Activated CD4-positive, alpha-beta memory T cell treated with anti-CD3 and anti-CD28 coated beads for 36 hours (primary cell): ENCODE measurements around the gene CADM1. TPM values are rescaled to one million over a fixed set of nuclear protein-coding genes. Genes with fewer than 3 reads are reported as not detected.

ENCODE experiments used
- CTCF ChIA-PET: fragments of 350-600 bp; sonication (Branson Sonifier 250); formaldehyde crosslinking; loops from one replicate; lab custom pipeline; 2021; ENCODE audit warnings: antibody characterized with exemption, inconsistent platforms; lab: Charles Lee
- POLR2A ChIA-PET: fragments of 350-600 bp; sonication (Branson Sonifier 250); formaldehyde crosslinking; loops from one replicate; lab custom pipeline; 2021; ENCODE audit warnings: antibody characterized with exemption; lab: Charles Lee
- DNase-seq: peaks from one replicate; pipeline ENCODE4 v3.0.0-alpha.2; 2020
- H3K27ac Mint-ChIP-seq: one replicate; pipeline ENCODE4 v1.8.0; 2021; ENCODE audit warnings: mixed read lengths
- H3K27me3 Mint-ChIP-seq: one replicate; pipeline ENCODE4 v1.8.0; 2021; ENCODE audit warnings: mixed read lengths
- H3K36me3 Mint-ChIP-seq: one replicate; pipeline ENCODE4 v1.8.0; 2021; ENCODE audit warnings: mixed read lengths
- H3K4me1 Mint-ChIP-seq: one replicate; pipeline ENCODE4 v1.8.0; 2021; ENCODE audit warnings: low read depth, mixed read lengths
- H3K4me3 Mint-ChIP-seq: one replicate; pipeline ENCODE4 v1.8.0; 2021; ENCODE audit warnings: mild to moderate bottlenecking, mixed read lengths
- H3K9me3 Mint-ChIP-seq: one replicate; pipeline ENCODE4 v1.8.0; 2021; ENCODE audit warnings: mixed read lengths
- intact Hi-C: fragments of 100-400 bp; cut with micrococcal nuclease; formaldehyde crosslinking; loops from one replicate; pipeline ENCODE4 v1.15.1; 2023
- total RNA-seq, 2 experiments: library from RNA; stranded (reverse); gene quantifications; one replicate each; pipeline ENCODE4 v1.2.3, GENCODE V29; 2021

CADM1 gene
- total RNA-seq, 2 experiments from 2014 or later: 0.95 to 1.5 TPM

DNA sequence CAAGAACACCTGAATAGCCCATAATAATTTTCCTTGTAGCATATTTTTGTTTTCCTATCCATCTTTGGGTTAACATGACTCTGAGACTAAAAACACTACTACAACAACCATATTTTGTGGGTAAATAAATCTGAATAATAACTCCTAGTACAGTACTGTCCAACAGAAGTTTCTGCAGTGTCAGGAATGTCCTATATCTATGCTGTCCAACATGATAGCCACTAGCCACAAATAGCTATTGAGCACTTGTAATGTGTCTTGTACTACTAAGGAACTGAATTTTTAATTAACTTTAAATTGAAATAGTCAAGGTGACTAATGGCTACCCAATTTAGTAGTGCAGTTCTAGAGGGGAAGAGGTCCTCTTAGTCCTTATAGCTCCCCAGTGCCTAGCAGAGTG lies 135.6 kb downstream of the CADM1 start:
- intact Hi-C loops: no loop called here

DNA sequence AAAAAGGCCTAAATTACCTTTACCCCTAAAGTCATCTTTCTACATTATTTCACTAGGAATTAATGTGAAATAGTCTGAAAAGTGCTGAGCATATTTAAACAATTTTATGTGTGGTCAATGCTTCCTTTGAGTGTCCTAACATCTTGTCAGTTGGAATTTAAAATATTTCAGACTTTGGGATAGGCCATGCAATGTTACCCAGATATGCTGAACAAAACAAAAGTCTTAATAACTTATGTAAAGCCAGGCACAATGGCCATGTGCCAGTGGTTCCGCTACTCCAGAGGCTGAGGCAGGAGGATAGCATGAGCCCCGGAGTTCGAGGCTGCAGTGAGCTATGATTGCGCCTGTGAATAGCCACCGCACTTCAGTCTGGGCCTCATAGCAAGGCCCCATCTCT lies 137.4 kb downstream of the CADM1 start:
- ChIA-PET POLR2A (no interaction called here), CTCF (no interaction called here)
- Mint-ChIP-seq H3K27me3 (no peaks in the 10 kb centered on the region), H3K4me3 (no peak overlapping the region), H3K36me3 (no peaks in the 10 kb centered on the region), H3K9me3 (no peaks in the 10 kb centered on the region), H3K4me1 (no peaks in the 10 kb centered on the region), H3K27ac (no peak overlapping the region)
- intact Hi-C loops: no loop called here
- no peak for DNase-seq

More for the DNA sequence above, 135.6 kb downstream of the CADM1 start:
- DNase-seq: no peak
- ChIA-PET CTCF (no interaction called here), POLR2A (no interaction called here)
- H3K27ac Mint-ChIP-seq: no peak overlapping the region
- H3K27me3 Mint-ChIP-seq: no peaks in the 10 kb centered on the region
- H3K9me3 Mint-ChIP-seq: no peaks in the 10 kb centered on the region
- no peaks in the 10 kb centered on the region for H3K36me3 Mint-ChIP-seq
- H3K4me3 Mint-ChIP-seq: no peak overlapping the region
- no peaks in the 10 kb centered on the region for H3K4me1 Mint-ChIP-seq

DNA sequence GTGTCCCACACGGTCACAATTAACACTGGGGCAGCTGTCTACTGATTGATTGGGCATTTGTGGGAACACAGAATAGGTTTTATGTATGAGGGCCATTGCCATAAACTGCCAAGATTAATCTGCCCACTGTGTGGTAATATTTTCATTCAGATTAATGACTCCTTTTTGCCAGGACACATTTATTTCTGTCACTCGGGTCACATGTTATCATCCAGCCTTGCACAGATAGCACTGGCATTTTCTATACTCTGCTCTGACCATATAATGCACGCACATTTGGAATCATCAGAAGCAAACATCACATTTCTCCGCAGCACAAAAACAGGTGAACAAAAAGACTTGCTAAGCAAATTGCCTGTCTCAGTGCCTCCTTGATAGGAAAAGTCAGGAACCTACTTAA lies 138.3 kb downstream of the CADM1 start:
- H3K4me3 Mint-ChIP-seq: no peak overlapping the region
- no peaks in the 10 kb centered on the region for H3K36me3 Mint-ChIP-seq
- intact Hi-C loops: no loop called here
- no peaks in the 10 kb centered on the region for H3K4me1 Mint-ChIP-seq
- H3K27ac Mint-ChIP-seq: no peak overlapping the region
- ChIA-PET CTCF (no interaction called here), POLR2A (no interaction called here)
- H3K27me3 Mint-ChIP-seq: no peaks in the 10 kb centered on the region
- H3K9me3 Mint-ChIP-seq: no peaks in the 10 kb centered on the region
- DNase-seq: no peak

DNA sequence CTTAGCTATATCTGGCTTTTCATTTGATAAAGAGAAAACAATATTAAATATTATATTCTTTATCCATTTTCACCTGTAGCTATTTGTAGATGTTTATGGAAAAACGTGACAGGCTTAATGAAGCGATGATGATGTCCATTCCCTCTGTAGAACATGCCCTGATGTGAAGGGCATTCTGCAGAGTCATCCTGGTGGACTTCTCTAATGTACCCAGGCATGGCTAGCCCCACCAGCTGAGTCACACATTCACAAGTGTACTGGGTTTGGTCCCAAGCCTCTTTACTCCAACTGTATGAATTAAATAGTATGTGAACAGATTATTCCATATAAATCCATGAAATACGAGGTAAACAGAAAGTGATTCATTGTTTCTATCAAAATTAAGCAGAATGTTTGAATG lies 139.3 kb downstream of the CADM1 start:
- ChIA-PET CTCF (interaction anchor here (0.7 kb wide), 1 partner anchor 400 kb away, joined by 3 read pairs; no protein-coding TSS in a partner anchor), POLR2A (no interaction called here)
- Mint-ChIP-seq H3K4me3 (no peak overlapping the region), H3K27me3 (no peaks in the 10 kb centered on the region), H3K27ac (no peak overlapping the region), H3K36me3 (no peaks in the 10 kb centered on the region), H3K9me3 (no peaks in the 10 kb centered on the region), H3K4me1 (no peaks in the 10 kb centered on the region)
- no peak for DNase-seq
- intact Hi-C loops: no loop called here

DNA sequence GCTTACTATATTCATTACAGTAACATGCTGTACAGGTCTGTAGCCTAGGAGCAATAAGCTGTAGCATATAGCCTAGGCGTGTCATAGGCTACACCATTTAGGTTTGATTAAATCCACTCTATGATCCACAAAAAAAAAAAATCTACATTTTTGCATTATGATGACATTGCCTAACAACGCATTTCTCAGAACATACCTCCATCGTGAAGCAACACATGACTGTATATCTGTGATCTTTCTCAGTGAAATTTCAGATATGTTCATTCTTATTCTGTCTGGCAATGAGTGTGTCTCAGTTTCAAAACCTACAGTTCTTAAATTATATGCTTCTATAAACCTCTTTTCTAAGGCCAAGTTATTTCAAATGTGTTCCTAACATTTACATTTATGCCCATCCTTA lies 140.3 kb downstream of the CADM1 start:
- POLR2A ChIA-PET: no interaction called here
- H3K27me3 Mint-ChIP-seq: no peaks in the 10 kb centered on the region
- H3K27ac Mint-ChIP-seq: no peak overlapping the region
- no peak for DNase-seq
- no peaks in the 10 kb centered on the region for H3K36me3 Mint-ChIP-seq
- no peak overlapping the region for H3K4me3 Mint-ChIP-seq
- CTCF ChIA-PET: no interaction called here
- no peaks in the 10 kb centered on the region for H3K4me1 Mint-ChIP-seq
- H3K9me3 Mint-ChIP-seq: no peaks in the 10 kb centered on the region
- intact Hi-C loops: no loop called here

DNA sequence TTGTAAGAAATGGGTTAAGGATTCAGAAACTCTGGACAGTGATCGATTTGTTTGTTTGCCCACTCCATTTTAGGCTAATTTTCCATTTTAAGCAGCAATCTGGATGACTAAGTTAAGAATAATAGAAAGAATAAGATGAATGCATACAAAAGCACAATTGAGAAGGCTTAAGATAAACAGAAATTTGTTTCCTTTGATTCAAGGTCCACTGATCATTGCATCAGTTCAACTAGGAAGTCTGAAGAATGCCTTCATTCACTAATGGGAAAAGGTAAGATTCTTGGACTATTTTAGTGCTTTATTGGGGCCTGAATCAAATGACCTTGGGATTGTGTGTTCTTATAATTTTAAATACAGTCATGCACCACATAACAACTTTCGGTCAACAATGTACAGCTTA lies 140.8 kb downstream of the CADM1 start:
- DNase-seq: no peak
- CTCF ChIA-PET: no interaction called here
- POLR2A ChIA-PET: no interaction called here
- Mint-ChIP-seq H3K27me3 (no peaks in the 10 kb centered on the region), H3K9me3 (no peaks in the 10 kb centered on the region), H3K27ac (no peak overlapping the region), H3K4me3 (no peak overlapping the region), H3K4me1 (no peaks in the 10 kb centered on the region), H3K36me3 (no peaks in the 10 kb centered on the region)
- intact Hi-C loops: no loop called here

DNA sequence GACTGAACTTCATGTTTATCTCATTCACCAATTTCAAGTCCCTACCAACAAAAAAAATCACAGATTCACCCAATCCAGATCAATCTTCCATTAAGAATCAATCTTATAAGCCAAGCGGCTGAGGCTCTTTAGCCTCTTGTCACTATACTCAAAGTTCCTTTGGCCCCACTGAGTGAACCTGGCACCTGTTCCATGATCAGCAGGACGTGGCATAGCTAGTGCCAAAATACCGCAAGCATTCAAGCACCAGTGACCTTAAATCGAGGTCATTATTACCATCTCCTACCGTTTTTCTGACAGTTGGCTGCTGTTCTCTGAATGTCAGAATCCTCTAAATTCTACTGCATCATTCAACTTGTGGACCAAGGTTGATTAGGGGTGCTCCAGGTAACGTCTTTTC lies 141.2 kb downstream of the CADM1 start:
- Mint-ChIP-seq H3K27me3 (no peaks in the 10 kb centered on the region), H3K27ac (no peak overlapping the region)
- POLR2A ChIA-PET: no interaction called here

DNA sequence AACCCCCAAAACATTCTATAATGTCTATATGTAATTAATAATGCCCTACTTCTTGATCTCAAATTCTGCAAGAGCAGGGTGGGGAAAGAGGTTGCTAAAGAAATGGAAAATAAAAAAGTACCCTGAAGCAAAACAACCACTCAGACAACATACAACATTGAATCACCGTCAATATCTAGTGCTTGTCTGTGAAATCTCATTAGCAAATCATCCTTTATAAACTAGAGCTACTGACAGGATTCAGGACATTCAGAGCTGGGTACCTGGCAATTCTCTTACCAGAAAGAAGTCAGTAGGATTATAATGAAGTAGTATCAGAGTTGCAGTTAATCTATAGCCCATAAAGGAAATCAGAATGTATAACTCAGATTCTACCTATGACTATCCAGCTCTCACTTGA lies 143.2 kb downstream of the CADM1 start:
- intact Hi-C loops: no loop called here
- no peak for DNase-seq
- Mint-ChIP-seq H3K9me3 (no peaks in the 10 kb centered on the region), H3K27ac (no peak overlapping the region), H3K4me3 (no peak overlapping the region), H3K36me3 (no peaks in the 10 kb centered on the region), H3K4me1 (no peaks in the 10 kb centered on the region), H3K27me3 (no peaks in the 10 kb centered on the region)
- CTCF ChIA-PET: no interaction called here
- POLR2A ChIA-PET: no interaction called here

More for the DNA sequence above, 141.2 kb downstream of the CADM1 start:
- intact Hi-C loops: no loop called here
- H3K4me1 Mint-ChIP-seq: no peaks in the 10 kb centered on the region
- no peaks in the 10 kb centered on the region for H3K36me3 Mint-ChIP-seq
- no peaks in the 10 kb centered on the region for H3K9me3 Mint-ChIP-seq
- no peak for DNase-seq
- CTCF ChIA-PET: no interaction called here
- no peak overlapping the region for H3K4me3 Mint-ChIP-seq

DNA sequence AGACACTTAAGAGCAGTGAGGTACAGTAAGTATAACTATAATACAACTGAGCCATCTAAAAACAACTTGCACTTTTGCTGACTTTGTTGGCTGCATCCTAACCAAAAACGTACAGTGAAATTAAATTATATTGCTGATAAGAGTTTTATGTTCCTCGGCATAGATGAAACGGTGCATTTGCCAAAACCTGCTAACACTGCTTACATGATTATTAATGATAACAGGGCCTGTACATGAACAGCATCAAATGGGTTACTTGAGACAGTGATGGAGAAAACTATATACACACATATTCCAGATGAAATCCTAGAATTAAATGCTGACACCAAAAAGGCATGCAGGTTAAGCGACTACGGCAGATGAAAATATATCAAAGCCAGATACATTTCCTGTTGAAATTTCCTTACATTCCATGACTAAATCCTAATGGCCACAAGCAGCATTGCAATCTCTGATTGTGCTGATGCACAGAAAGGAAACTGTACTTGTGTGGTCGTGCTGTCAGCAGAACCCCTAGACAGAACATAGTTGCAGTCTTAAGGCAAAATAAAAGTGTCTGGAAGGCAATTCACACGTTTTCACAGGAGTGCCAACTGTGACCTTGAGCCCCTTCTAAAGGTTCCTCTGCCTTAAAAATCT lies 143.9 kb downstream of the CADM1 start:
- no peak overlapping the region for H3K4me3 Mint-ChIP-seq
- H3K4me1 Mint-ChIP-seq: no peaks in the 10 kb centered on the region
- POLR2A ChIA-PET: no interaction called here
- H3K27ac Mint-ChIP-seq: no peak overlapping the region
- CTCF ChIA-PET: no interaction called here
- H3K9me3 Mint-ChIP-seq: no peaks in the 10 kb centered on the region
- no peak for DNase-seq
- intact Hi-C loops: no loop called here
- H3K27me3 Mint-ChIP-seq: no peaks in the 10 kb centered on the region
- H3K36me3 Mint-ChIP-seq: no peaks in the 10 kb centered on the region

DNA sequence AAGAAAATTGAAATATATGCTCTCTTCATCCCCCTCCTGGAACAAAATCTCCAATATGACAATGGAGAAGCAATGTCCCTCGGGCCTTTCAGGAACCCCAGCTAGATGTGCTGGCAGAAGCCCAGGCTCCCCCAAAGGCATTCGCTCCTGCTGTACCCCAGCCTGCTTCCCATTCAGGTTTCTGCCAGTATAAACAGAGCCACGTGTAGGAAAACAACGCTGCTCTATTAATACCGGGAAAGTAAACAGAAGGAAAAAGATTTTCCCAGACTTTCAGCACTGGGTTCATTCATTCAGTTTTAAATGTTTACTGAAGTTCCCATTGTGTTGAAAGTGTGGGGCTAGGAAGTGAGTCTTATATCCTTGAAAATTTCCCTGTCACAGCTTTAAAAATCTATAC lies 147.1 kb downstream of the CADM1 start:
- H3K27me3 Mint-ChIP-seq: no peaks in the 10 kb centered on the region
- ChIA-PET CTCF (no interaction called here), POLR2A (no interaction called here)
- no peak overlapping the region for H3K4me3 Mint-ChIP-seq
- no peaks in the 10 kb centered on the region for H3K9me3 Mint-ChIP-seq
- no peak for DNase-seq
- no peaks in the 10 kb centered on the region for H3K4me1 Mint-ChIP-seq
- no peaks in the 10 kb centered on the region for H3K36me3 Mint-ChIP-seq
- intact Hi-C loops: no loop called here
- no peak overlapping the region for H3K27ac Mint-ChIP-seq

DNA sequence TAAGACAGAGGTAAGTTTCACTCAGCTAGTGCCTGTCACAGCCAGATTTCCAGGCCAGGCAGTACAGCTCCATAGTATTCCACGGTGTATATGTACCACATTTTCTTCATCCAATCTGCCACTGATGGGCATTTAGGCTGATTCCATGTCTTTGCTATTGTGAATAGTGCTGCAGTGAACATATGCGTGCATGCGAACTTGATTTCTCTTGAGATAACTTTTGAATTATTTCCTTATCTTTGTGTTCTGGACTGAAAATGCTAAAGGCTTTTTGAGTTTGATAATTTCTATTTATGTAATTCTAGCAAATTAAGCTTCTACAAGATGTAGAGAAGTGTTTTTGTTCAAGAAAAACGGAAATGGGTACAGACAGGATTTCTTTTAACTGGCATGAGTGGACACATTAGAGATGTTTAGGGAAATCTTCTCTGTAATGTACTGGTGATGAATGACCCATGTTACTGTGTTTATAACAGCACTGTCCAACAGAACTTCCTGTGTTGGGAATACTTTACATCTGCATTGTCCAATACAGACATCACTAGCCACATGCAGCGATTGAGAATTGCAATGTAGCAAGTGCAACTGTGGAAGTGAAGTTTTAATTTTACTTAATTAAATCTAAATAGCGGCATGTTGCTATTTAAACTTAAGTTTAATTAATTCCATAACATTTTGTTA lies 151.3 kb downstream of the CADM1 start:
- ChIA-PET POLR2A (no interaction called here), CTCF (no interaction called here)
- intact Hi-C loops: no loop called here
- Mint-ChIP-seq H3K4me3 (no peak overlapping the region), H3K36me3 (no peaks in the 10 kb centered on the region), H3K27me3 (peaks cover 1% of the 10 kb centered on the region), H3K27ac (no peak overlapping the region), H3K9me3 (no peaks in the 10 kb centered on the region), H3K4me1 (no peaks in the 10 kb centered on the region)
- DNase-seq: no peak

DNA sequence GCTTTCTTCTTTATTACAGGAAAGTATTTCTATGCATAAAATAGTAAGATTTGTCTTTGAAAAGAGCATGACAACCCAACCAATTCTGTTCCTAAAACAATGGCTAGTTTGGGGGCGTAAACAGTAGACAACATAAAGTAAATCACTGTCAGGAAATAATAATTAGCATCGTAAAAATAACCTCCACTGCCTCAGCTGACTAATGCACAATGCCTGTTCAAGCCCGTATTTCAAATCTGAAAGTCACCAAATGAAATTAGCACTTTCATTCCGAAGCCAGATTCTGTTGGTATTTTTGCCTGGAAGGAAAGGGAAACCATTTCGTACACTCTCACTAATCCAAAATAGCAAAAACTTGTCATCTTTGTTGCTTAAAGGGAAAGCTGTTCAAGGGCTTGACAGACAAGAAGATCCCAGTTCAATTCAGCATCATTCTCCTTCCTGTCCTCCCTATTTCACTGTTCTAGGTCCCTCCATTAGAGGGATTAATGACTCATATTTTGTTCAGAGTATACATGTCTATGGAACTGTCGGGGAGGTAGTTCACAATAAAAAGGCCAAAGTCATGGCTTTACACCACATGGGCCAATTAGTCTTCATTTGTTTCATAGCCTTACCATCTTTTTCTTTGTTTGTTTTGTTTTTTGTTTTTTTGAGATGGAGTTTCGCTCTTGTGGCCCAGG lies 154.7 kb downstream of the CADM1 start:
- intact Hi-C loops: no loop called here
- H3K4me1 Mint-ChIP-seq: no peaks in the 10 kb centered on the region
- no peak overlapping the region for H3K4me3 Mint-ChIP-seq
- no peak for DNase-seq
- no peaks in the 10 kb centered on the region for H3K36me3 Mint-ChIP-seq
- H3K27me3 Mint-ChIP-seq: peaks cover 1% of the 10 kb centered on the region
- ChIA-PET POLR2A (no interaction called here), CTCF (no interaction called here)
- no peaks in the 10 kb centered on the region for H3K9me3 Mint-ChIP-seq
- no peak overlapping the region for H3K27ac Mint-ChIP-seq

DNA sequence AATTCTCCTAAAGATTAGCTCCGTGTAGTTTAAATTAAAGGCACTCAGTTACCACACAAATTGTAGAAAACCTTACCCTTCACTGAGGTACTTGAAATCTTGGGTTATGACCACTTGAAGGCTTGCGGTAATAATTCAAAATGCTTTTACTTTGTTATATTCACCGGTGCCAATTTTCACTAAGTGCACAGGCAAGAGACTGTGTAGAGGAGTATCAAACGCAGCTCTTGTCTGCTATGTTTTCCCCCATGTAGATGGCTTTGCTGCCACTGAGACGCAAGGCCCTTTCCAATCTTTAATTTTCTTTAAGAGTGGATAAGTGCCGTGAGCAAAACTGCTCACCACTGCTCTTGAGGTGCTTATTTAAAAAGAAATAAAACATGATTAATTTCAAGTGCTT lies 155.8 kb downstream of the CADM1 start:
- CTCF ChIA-PET: no interaction called here
- POLR2A ChIA-PET: no interaction called here
- Mint-ChIP-seq H3K27ac (no peak overlapping the region), H3K4me1 (no peaks in the 10 kb centered on the region), H3K27me3 (peaks cover 6% of the 10 kb centered on the region), H3K9me3 (no peaks in the 10 kb centered on the region), H3K4me3 (no peak overlapping the region), H3K36me3 (no peaks in the 10 kb centered on the region)
- intact Hi-C loops: no loop called here
- DNase-seq: no peak
